SK-N-SH (cell line): Measurements from ENCODE around the gene RASA3. TPM values are rescaled to one million over a fixed set of nuclear protein-coding genes. Genes with fewer than 3 reads are reported as not detected.
A peak's percentile ranks its signal among the peaks of the same experiment; 100 is the strongest.

ENCODE experiments used
- CTCF ChIA-PET: fragments of 300-600, 350-600 bp; formaldehyde crosslinking; extraction: SDS; loops from one replicate; lab custom pipeline; 2021; lab: Yijun Ruan, JAX
- POLR2A ChIA-PET: fragments of 350-600 bp; sonication (Branson Sonifier 250); formaldehyde crosslinking; extraction: SDS; loops from one replicate; lab custom pipeline; 2020; ENCODE audit warnings: antibody characterized with exemption, inconsistent platforms; lab: Yijun Ruan, JAX
- DNase-seq: peaks from one replicate; pipeline ENCODE4 v3.0.0; 2012
- H2AFZ ChIP-seq: fragments of 200-600 bp; sonication (generic); 2 replicates; pipeline ENCODE4 v1.8.1; 2016; ENCODE audit warnings: antibody characterized with exemption, mild to moderate bottlenecking, low read depth
- H3F3A ChIP-seq: fragments of 200-600 bp; sonication (generic); replicated peaks from 2 replicates; pipeline ENCODE3; 2016; ENCODE audit warnings: antibody characterized with exemption, mild to moderate bottlenecking; ENCODE audit not compliant: insufficient read depth
- H3K27ac ChIP-seq, 2 experiments: fragments of 200-500 bp in 1 of 2; fragments of 200-600 bp in 1 of 2; sonication (Bioruptor generic) in 1 of 2; sonication (generic), shearing (Covaris generic) in 1 of 2; 2 replicates each; pipeline versions ENCODE4 v1.5.1 to v1.6.1; 2014 to 2016; ENCODE audit warnings: low read depth in 2 of 2, inconsistent platforms in 1 of 2, low read length in 1 of 2, mild to moderate bottlenecking in 1 of 2, mixed read lengths in 1 of 2
- H3K27me3 ChIP-seq: fragments of 200-600 bp; sonication (generic), shearing (Covaris generic); 2 replicates; pipeline ENCODE4 v1.6.1; 2016; ENCODE audit warnings: mixed run types; ENCODE audit not compliant: insufficient read depth
- H3K36me3 ChIP-seq, 2 experiments: fragments of 200-500 bp in 1 of 2; fragments of 200-600 bp in 1 of 2; sonication (Bioruptor generic) in 1 of 2; sonication (generic) in 1 of 2; replicated peaks in 1 of 2; 2 replicates each; pipeline versions ENCODE3 to v1.5.1; 2014 to 2016; ENCODE audit warnings: low read length in 1 of 2, mild to moderate bottlenecking in 1 of 2; ENCODE audit not compliant: insufficient read depth in 2 of 2, control insufficient read depth in 1 of 2
- H3K4me1 ChIP-seq, 2 experiments: fragments of 200-500 bp in 1 of 2; fragments of 200-600 bp in 1 of 2; sonication (Bioruptor generic) in 1 of 2; sonication (generic), shearing (Covaris generic) in 1 of 2; 2 replicates each; pipeline versions ENCODE4 v1.5.1 to v1.6.1; 2014 to 2016; ENCODE audit warnings: low read depth in 1 of 2, low read length in 1 of 2, mixed run types in 1 of 2; ENCODE audit not compliant: insufficient read depth in 2 of 2, control insufficient read depth in 1 of 2
- H3K4me2 ChIP-seq: fragments of 200-600 bp; sonication (generic), shearing (Covaris generic); 2 replicates; pipeline ENCODE4 v1.6.1; 2017; ENCODE audit warnings: mixed run types
- H3K4me3 ChIP-seq, 2 experiments: fragments of 200-500 bp in 1 of 2; fragments of 200-600 bp in 1 of 2; sonication (Bioruptor generic) in 1 of 2; sonication (generic), shearing (Covaris generic) in 1 of 2; 2 replicates each; pipeline versions ENCODE4 v1.5.1 to v1.8.1; 2014 to 2016; ENCODE audit warnings: low read depth in 2 of 2, inconsistent platforms in 1 of 2, low read length in 1 of 2, mild to moderate bottlenecking in 1 of 2, mixed read lengths in 1 of 2, moderate library complexity in 1 of 2
- H3K79me2 ChIP-seq: fragments of 200-600 bp; sonication (generic); 2 replicates; pipeline ENCODE4 v1.8.1; 2017; ENCODE audit warnings: mild to moderate bottlenecking; ENCODE audit not compliant: insufficient read depth
- H3K9ac ChIP-seq: fragments of 200-600 bp; sonication (generic); 2 replicates; pipeline ENCODE4 v1.6.1; 2017; ENCODE audit warnings: mixed run types
- H3K9me2 ChIP-seq: fragments of 200-600 bp; sonication (generic); 2 replicates; pipeline ENCODE4 v1.6.1; 2017; ENCODE audit warnings: mixed run types
- H3K9me3 ChIP-seq: fragments of 200-600 bp; sonication (generic); 2 replicates; pipeline ENCODE4 v1.6.1; 2017; ENCODE audit warnings: mixed run types, mild to moderate bottlenecking, moderate library complexity
- H4K20me1 ChIP-seq: fragments of 200-600 bp; sonication (generic); 2 replicates; pipeline ENCODE4 v1.6.1; 2017; ENCODE audit warnings: mild to moderate bottlenecking, mixed run types; ENCODE audit not compliant: insufficient read depth
- CTCF ChIP-seq: fragments of 200-600 bp; sonication (generic); IDR thresholded peaks from 2 replicates; pipeline ENCODE4 v1.6.1; 2017; ENCODE audit warnings: antibody characterized with exemption, mild to moderate bottlenecking, moderate library complexity
- FOXM1 ChIP-seq: IDR thresholded peaks from 2 replicates; pipeline ENCODE4 v1.4.0; 2012; ENCODE audit warnings: low read depth, mild to moderate bottlenecking
- JUND ChIP-seq: IDR thresholded peaks from 2 replicates; pipeline ENCODE4 v1.4.0; 2012
- MXI1 ChIP-seq: IDR thresholded peaks from 2 replicates; pipeline ENCODE4 v1.6.1; 2012; ENCODE audit warnings: mild to moderate bottlenecking, low read depth, low read length, improper control_type of control experiment
- RCOR1 ChIP-seq: fragments of 150-350 bp; IDR thresholded peaks from 2 replicates; pipeline ENCODE4 v1.6.1; 2017; ENCODE audit warnings: antibody characterized with exemption, low read length
- USF1 ChIP-seq: IDR thresholded peaks from 2 replicates; pipeline ENCODE4 v1.4.0; 2012; ENCODE audit warnings: low read depth, borderline replicate concordance
- WGBS: methylation state at CpG from one replicate; pipeline ENCODE4 v1.1.6; 2017; ENCODE audit warnings: low lambda C conversion rate; 5-methylcytosine and 5-hydroxymethylcytosine counted together
- polyA plus RNA-seq, 3 experiments: library from polyadenylated mRNA; depleted of rRNA; stranded (reverse); fragments of >200 nt; gene quantifications; 2 replicates each; pipeline ENCODE4 v1.2.3, GENCODE V29; 2012

The RASA3 gene
- polyA plus RNA-seq, 1 of the 3 experiments (the other 2 are of a cell fraction): 25.1 TPM

- H3K9me3 ChIP-seq: no peaks in the 10 kb centered on the region
- H3F3A ChIP-seq: peaks cover 20% of the 10 kb centered on the region
- peaks cover 44 to 52% of the 10 kb centered on the region in 2 experiments for H3K4me1 ChIP-seq
- no peaks in the 10 kb centered on the region for H3K9me2 ChIP-seq
- peaks cover 27% of the 10 kb centered on the region for H4K20me1 ChIP-seq
- H3K27ac ChIP-seq: peak overlapping the region in 1 of 2 experiments; percentile 23; a peak in 2 of 4 replicates
- no peak overlapping the region for H3K9ac ChIP-seq
- H3K36me3 ChIP-seq: peaks cover 0 to 5% of the 10 kb centered on the region in 2 experiments
- no peak overlapping the region for H3K4me2 ChIP-seq
- no peak overlapping the region for H3K4me3 ChIP-seq
- no peak overlapping the region for H2AFZ ChIP-seq
- 0 out of 2 replicates have a peak, but pooled peaks have one; percentile 15 for TF ChIP-seq USF1
- TF ChIP-seq RCOR1: no peak
- TF ChIP-seq JUND: 0 out of 2 replicates have a peak, but pooled peaks have one; percentile 12
- TF ChIP-seq, all 33 proteins: peak for 2
- ChIA-PET CTCF (interaction anchor here (0.6 kb wide), 1 partner anchor 282 kb away, joined by 3 read pairs; no protein-coding TSS in a partner anchor), POLR2A (no interaction called here)
- DNase-seq: no peak
- Histone ChIP-seq H3K27me3 (no peaks in the 10 kb centered on the region), H3K79me2 (peaks cover 92% of the 10 kb centered on the region)
- WGBS: 71% methylated on average over 9 of the region's 9 CpGs
Measured at GRCh38 chr13:114124921-114125320, 7.5 kb downstream of the RASA3 start.

- peaks cover 27% of the 10 kb centered on the region for H4K20me1 ChIP-seq
Measured at GRCh38 chr13:114124431-114124830, 8.0 kb downstream of the RASA3 start.

More at GRCh38 chr13:114124431-114124830, 8.0 kb downstream of the RASA3 start:
- TF ChIP-seq FOXM1: no peak
- TF ChIP-seq CTCF: no peak
- TF ChIP-seq MXI1: no peak
- TF ChIP-seq, all 33 proteins: peak for 0
- peak overlapping the region in 1 of 2 experiments; percentile 23; a peak in 2 of 4 replicates for H3K27ac ChIP-seq
- no peak for DNase-seq
- H3K9me2 ChIP-seq: no peaks in the 10 kb centered on the region
- H3F3A ChIP-seq: peaks cover 16% of the 10 kb centered on the region
- peaks cover 39 to 48% of the 10 kb centered on the region in 2 experiments for H3K4me1 ChIP-seq
- ChIA-PET CTCF (no interaction called here), POLR2A (no interaction called here)
- H3K79me2 ChIP-seq: peaks cover 87% of the 10 kb centered on the region
- H2AFZ ChIP-seq: no peak overlapping the region
- H3K4me3 ChIP-seq: no peak overlapping the region
- 92% methylated on average over 10 of the region's 18 CpGs for WGBS
- no peak overlapping the region for H3K4me2 ChIP-seq
- peaks cover 0 to 5% of the 10 kb centered on the region in 2 experiments for H3K36me3 ChIP-seq
- H3K9ac ChIP-seq: no peak overlapping the region
- no peaks in the 10 kb centered on the region for H3K9me3 ChIP-seq
- no peaks in the 10 kb centered on the region for H3K27me3 ChIP-seq
